Epithelial cell of prostate (primary cell): Measurements from ENCODE around the gene DNAJB2.
"Not testable (repeated sequence)": the region's sequence is repeated elsewhere in the genome, so short reads cannot be mapped to it uniquely, and the experiment has no call there.

Experiments
- DNase-seq: peaks from one replicate; pipeline ENCODE4 v3.0.0-alpha.2; 2011; ENCODE audit warnings: low read depth, low spot score
- H3K27ac ChIP-seq: fragments of 450-650 bp; 2 replicates; pipeline ENCODE4 v1.5.1; 2017; ENCODE audit warnings: mild to moderate bottlenecking

DNAJB2 gene

GRCh38 chr2:219282943-219283581 is 3.9 kb downstream of the DNAJB2 start:
- DNase-seq: no peak
- H3K27ac ChIP-seq: no peak overlapping the region

- DNase-seq: no peak
- H3K27ac ChIP-seq: peak overlapping the region; percentile 63
Observed at GRCh38 chr2:219284501-219285372, 5.6 kb downstream of the DNAJB2 start.

- peak overlapping the region; percentile 63 for H3K27ac ChIP-seq
- no peak for DNase-seq
Observed at GRCh38 chr2:219285373-219285735, 6.2 kb downstream of the DNAJB2 start.

- H3K27ac ChIP-seq: peak overlapping the region; percentile 63
- no peak for DNase-seq
Observed at GRCh38 chr2:219285894-219286425, 6.8 kb downstream of the DNAJB2 start.

GRCh38 chr2:219286436-219287115 is 7.4 kb downstream of the DNAJB2 start:
- peak overlapping the region; percentile 63 for H3K27ac ChIP-seq
- DNase-seq: no peak

- H3K27ac ChIP-seq: peak overlapping the region; percentile 63
- DNase-seq: not testable (repeated sequence)
Observed at GRCh38 chr2:219287116-219287440, 7.9 kb downstream of the DNAJB2 start.

GRCh38 chr2:219287580-219288265 is 8.6 kb downstream of the DNAJB2 start:
- H3K27ac ChIP-seq: no peak overlapping the region
- no peak for DNase-seq

- no peak overlapping the region for H3K27ac ChIP-seq
- no peak for DNase-seq
Observed at GRCh38 chr2:219289195-219289536, 10.0 kb downstream of the DNAJB2 start.

- no peak overlapping the region for H3K27ac ChIP-seq
- DNase-seq: no peak
Observed at GRCh38 chr2:219289537-219290361, 10.6 kb downstream of the DNAJB2 start.

- DNase-seq: no peak
- no peak overlapping the region for H3K27ac ChIP-seq
Observed at GRCh38 chr2:219290381-219291171, 11.4 kb downstream of the DNAJB2 start.

GRCh38 chr2:219291394-219291793 is 12.2 kb downstream of the DNAJB2 start:
- no peak for DNase-seq
- no peak overlapping the region for H3K27ac ChIP-seq

- no peak overlapping the region for H3K27ac ChIP-seq
- DNase-seq: no peak
Observed at GRCh38 chr2:219291910-219292490, 12.8 kb downstream of the DNAJB2 start.

- no peak overlapping the region for H3K27ac ChIP-seq
- no peak for DNase-seq
Observed at GRCh38 chr2:219292616-219293015, 13.4 kb downstream of the DNAJB2 start.

GRCh38 chr2:219293736-219294231 is 14.6 kb downstream of the DNAJB2 start:
- DNase-seq: no peak

GRCh38 chr2:219294356-219295351 is 15.5 kb downstream of the DNAJB2 start:
- no peak for DNase-seq
- no peak overlapping the region for H3K27ac ChIP-seq

More at GRCh38 chr2:219293736-219294231, 14.6 kb downstream of the DNAJB2 start:
- H3K27ac ChIP-seq: no peak overlapping the region

- DNase-seq: no peak
- H3K27ac ChIP-seq: no peak overlapping the region
Observed at GRCh38 chr2:219296142-219296541, 17.0 kb downstream of the DNAJB2 start.
